Fibroblast of the aortic adventitia (primary cell): ENCODE results near the gene PRR5. TPM values are rescaled to one million over a fixed set of nuclear protein-coding genes. Genes with fewer than 3 reads are reported as not detected.

Experiments
- DNase-seq: peaks from one replicate; pipeline ENCODE4 v3.0.0-alpha.2; 2010; ENCODE audit warnings: low read depth
- H3K4me3 ChIP-seq: 2 replicates; pipeline ENCODE4 v1.5.1; 2011; ENCODE audit warnings: low read depth, mild to moderate bottlenecking, control low read depth, low read length, moderate library complexity
- CTCF ChIP-seq: IDR thresholded peaks from 2 replicates; pipeline ENCODE4 v1.5.1; 2011; ENCODE audit warnings: mild to moderate bottlenecking, low read length, control low read depth, inconsistent platforms; ENCODE audit not compliant: insufficient read depth
- total RNA-seq: library from RNA; depleted of rRNA; stranded (reverse); fragments of >200 nt; gene quantifications from 2 replicates; pipeline ENCODE4 v1.2.3, GENCODE V29; 2012; ENCODE audit warnings: low replicate concordance

Gene PRR5
- total RNA-seq, 1 donor: 1.8 TPM

- TF ChIP-seq CTCF: no peak
- no peak overlapping the region for H3K4me3 ChIP-seq
- DNase-seq: no peak
Observed at GRCh38 chr22:44783091-44783490, 81.1 kb downstream of the PRR5 start.

- H3K4me3 ChIP-seq: no peak overlapping the region
- no peak for TF ChIP-seq CTCF
- no peak for DNase-seq
Observed at GRCh38 chr22:44783581-44783980, 81.6 kb downstream of the PRR5 start.

GRCh38 chr22:44786136-44786535 is 84.1 kb downstream of the PRR5 start:
- H3K4me3 ChIP-seq: no peak overlapping the region
- TF ChIP-seq CTCF: no peak
- DNase-seq: no peak

- TF ChIP-seq CTCF: no peak
- no peak for DNase-seq
- H3K4me3 ChIP-seq: no peak overlapping the region
Observed at GRCh38 chr22:44786610-44787009, 84.6 kb downstream of the PRR5 start.

Other genes starting within 250 kb of the PRR5 start
- gene RTL6, start 204.0 kb upstream of the PRR5 start, total RNA-seq: 14.3 and 28.7 TPM in 2 replicates
- 0.41 TPM in 1 of 2 replicates, not detected in the other for gene ARHGAP8, start 50.4 kb downstream of the PRR5 start, total RNA-seq